T-helper 9 cell (primary cell): Measurements from ENCODE around the gene SYNCRIP.
A peak's percentile ranks its signal among the peaks of the same experiment; 100 is the strongest.
"Not testable (repeated sequence)": the region's sequence is repeated elsewhere in the genome, so short reads cannot be mapped to it uniquely, and the experiment has no call there.

Experiments
- DNase-seq: peaks from one replicate; pipeline ENCODE4 v3.0.0-alpha.2; 2020
- total RNA-seq, 2 donors: gene quantifications; one replicate each; lab custom pipeline; 2026; lab: John Stamatoyannopoulos, UW

Gene SYNCRIP
- total RNA-seq: 62.0 to 103 reads per million in 2 donors

GRCh38 chr6:85642774-85643536 lies at the start of gene SYNCRIP:
SYNCRIP (minus strand) TSS chr6:85642886; CDS start chr6:85641439, 1,447 bp downstream.
- DNase-seq: peak; percentile 96

- DNase-seq: no peak
Measured at GRCh38 chr6:85691478-85691877, 48.8 kb upstream of the SYNCRIP start.

- no peak for DNase-seq
Measured at GRCh38 chr6:85690071-85690470, 47.4 kb upstream of the SYNCRIP start.

- no peak for DNase-seq
Measured at GRCh38 chr6:85685713-85686112, 43.0 kb upstream of the SYNCRIP start.

GRCh38 chr6:85684809-85685171 lies 42.1 kb upstream of the SYNCRIP start:
- no peak for DNase-seq

GRCh38 chr6:85684133-85684808 lies 41.6 kb upstream of the SYNCRIP start:
- no peak for DNase-seq

GRCh38 chr6:85681899-85682298 lies 39.2 kb upstream of the SYNCRIP start:
- not testable (repeated sequence) for DNase-seq

- no peak for DNase-seq
Measured at GRCh38 chr6:85680388-85680787, 37.7 kb upstream of the SYNCRIP start.

- DNase-seq: no peak
Measured at GRCh38 chr6:85679445-85680123, 36.9 kb upstream of the SYNCRIP start.

GRCh38 chr6:85678602-85679444 lies 36.1 kb upstream of the SYNCRIP start:
- peak; percentile 96 for DNase-seq

- no peak for DNase-seq
Measured at GRCh38 chr6:85678026-85678601, 35.4 kb upstream of the SYNCRIP start.

- DNase-seq: no peak
Measured at GRCh38 chr6:85677234-85677956, 34.7 kb upstream of the SYNCRIP start.

GRCh38 chr6:85676086-85676729 lies 33.5 kb upstream of the SYNCRIP start:
- DNase-seq: no peak

- DNase-seq: no peak
Measured at GRCh38 chr6:85675030-85675819, 32.5 kb upstream of the SYNCRIP start.

- no peak for DNase-seq
Measured at GRCh38 chr6:85674604-85675003, 31.9 kb upstream of the SYNCRIP start.

GRCh38 chr6:85673198-85674139 lies 30.8 kb upstream of the SYNCRIP start:
- DNase-seq: no peak

GRCh38 chr6:85672623-85673022 lies 29.9 kb upstream of the SYNCRIP start:
- no peak for DNase-seq

GRCh38 chr6:85672050-85672449 lies 29.4 kb upstream of the SYNCRIP start:
- DNase-seq: no peak

- no peak for DNase-seq
Measured at GRCh38 chr6:85670573-85670972, 27.9 kb upstream of the SYNCRIP start.
